Smooth muscle cell of trachea (primary cell): ENCODE measurements around the gene ADH5. TPM values are rescaled to one million over a fixed set of nuclear protein-coding genes. Genes with fewer than 3 reads are reported as not detected.

Source experiments
- total RNA-seq: library from RNA; depleted of rRNA; stranded (reverse); fragments of >200 nt; gene quantifications from 2 replicates; pipeline ENCODE4 v1.2.1, GENCODE V29; 2014

The ADH5 gene
- 337 and 478 TPM in 2 replicates for total RNA-seq

DNA sequence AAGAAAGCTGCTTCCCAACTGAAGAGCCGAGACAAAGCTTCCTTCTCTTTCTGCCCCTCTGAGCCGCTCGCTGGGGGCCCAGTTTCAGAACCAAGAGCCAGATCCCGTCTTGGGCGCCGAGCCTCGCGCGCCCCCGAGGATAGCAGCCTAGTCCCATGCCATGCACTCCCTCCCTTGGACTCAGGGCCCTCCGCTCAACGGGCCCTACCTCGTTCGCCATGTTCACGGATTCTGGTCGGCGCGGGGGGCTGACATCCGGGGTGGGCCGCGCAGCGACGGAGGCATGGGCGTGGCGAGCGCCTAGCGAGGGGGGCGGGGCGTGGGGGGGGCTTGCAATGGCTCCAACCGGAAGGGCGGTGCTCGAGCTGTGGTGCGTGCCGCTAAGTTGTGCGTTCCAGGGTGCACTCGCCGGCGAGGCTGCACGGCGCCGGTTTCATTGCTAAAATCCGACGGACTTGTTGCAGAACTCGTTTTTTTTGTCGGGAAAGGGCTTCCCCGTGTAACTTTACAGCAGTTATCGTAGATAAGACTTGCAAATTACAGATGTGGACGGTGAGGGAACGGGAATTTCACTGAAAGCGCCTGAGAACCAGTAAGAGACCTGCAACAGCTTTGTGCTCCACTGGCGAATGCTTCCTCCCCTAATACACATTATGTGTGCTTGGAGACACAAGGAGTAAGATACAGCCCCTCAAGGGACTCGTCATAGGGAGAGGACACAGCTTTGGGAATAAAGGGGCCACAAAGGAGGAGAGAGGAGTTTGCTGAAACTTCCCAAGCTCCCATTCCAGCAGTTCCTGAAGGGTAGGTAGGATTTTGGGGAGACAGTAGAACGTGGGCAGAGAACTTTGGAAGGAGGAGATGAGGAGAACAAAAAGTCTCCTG is at the start of gene ADH5:
TSS of gene ADH5 (minus strand) at position 308 of the 885 bp plus-strand sequence. CDS start at position 220, 88 bp downstream.

Other genes starting within 250 kb of the ADH5 start
- 118 and 235 TPM in 2 replicates for gene EIF4E, start 159.7 kb downstream of the ADH5 start, total RNA-seq
- gene METAP1, start 93.1 kb downstream of the ADH5 start, total RNA-seq, result 25.3 and 49.3 TPM in 2 replicates
- gene ADH4, start 55.5 kb upstream of the ADH5 start, total RNA-seq, result not detected in 2 replicates
- 0.33 TPM in 1 of 2 replicates, not detected in the other for gene ADH6, start 130.5 kb upstream of the ADH5 start, total RNA-seq
- gene ADH1A, start 202.2 kb upstream of the ADH5 start, total RNA-seq, result not detected in 2 replicates
- gene ADH1B, start 232.6 kb upstream of the ADH5 start, total RNA-seq, result 281 and 965 TPM in 2 replicates